GM23338 (cell line): ENCODE measurements around the gene SRP54. TPM values are rescaled to one million over a fixed set of nuclear protein-coding genes. Genes with fewer than 3 reads are reported as not detected.
A peak's percentile ranks its signal among the peaks of the same experiment; 100 is the strongest.

Source experiments
- ATAC-seq: fragments of 200-7000 bp; cut with Tn5 transposase; 3 replicates; pipeline ENCODE4 v1.9.1; 2020
- DNase-seq: peaks from one replicate; pipeline ENCODE4 v3.0.0-alpha.2; 2015; ENCODE audit warnings: low spot score
- H2AFZ ChIP-seq: fragments of 200-600 bp; sonication (generic); 2 replicates; pipeline ENCODE4 v1.8.0; 2016; ENCODE audit warnings: antibody characterized with exemption, mild to moderate bottlenecking, moderate library complexity
- H3F3A ChIP-seq: fragments of 200-600 bp; sonication (generic); replicated peaks from 2 replicates; pipeline ENCODE4 v1.8.0; 2017; ENCODE audit warnings: antibody characterized with exemption, mixed run types, low read depth
- H3K27ac ChIP-seq: fragments of 200-600 bp; sonication (generic); 2 replicates; pipeline ENCODE4 v1.6.1; 2016; ENCODE audit warnings: low read depth
- H3K27me3 ChIP-seq: fragments of 200-600 bp; sonication (generic); 2 replicates; pipeline ENCODE4 v1.8.0; 2016; ENCODE audit warnings: mild to moderate bottlenecking, mixed run types, moderate library complexity; ENCODE audit not compliant: insufficient read depth
- H3K36me3 ChIP-seq: fragments of 200-600 bp; sonication (generic); 2 replicates; pipeline ENCODE4 v1.8.0; 2016; ENCODE audit warnings: mild to moderate bottlenecking; ENCODE audit not compliant: insufficient read depth
- H3K4me1 ChIP-seq: fragments of 200-600 bp; sonication (generic); 2 replicates; pipeline ENCODE4 v1.8.0; 2016; ENCODE audit warnings: mild to moderate bottlenecking, moderate library complexity; ENCODE audit not compliant: insufficient read depth
- H3K4me2 ChIP-seq: fragments of 200-600 bp; sonication (generic); 2 replicates; pipeline ENCODE4 v1.7.1; 2017; ENCODE audit warnings: mixed run types
- H3K4me3 ChIP-seq: fragments of 200-600 bp; sonication (generic); 2 replicates; pipeline ENCODE4 v1.6.1; 2016; ENCODE audit warnings: mixed run types
- H3K79me2 ChIP-seq: fragments of 200-600 bp; sonication (generic); replicated peaks from 2 replicates; pipeline ENCODE4 v1.8.0; 2017; ENCODE audit warnings: mild to moderate bottlenecking; ENCODE audit not compliant: insufficient read depth
- H3K9me2 ChIP-seq: fragments of 200-600 bp; sonication (generic); 2 replicates; pipeline ENCODE4 v1.8.0; 2017; ENCODE audit not compliant: insufficient read depth
- H4K20me1 ChIP-seq: fragments of 200-600 bp; sonication (generic); replicated peaks from 2 replicates; pipeline ENCODE4 v1.8.0; 2017; ENCODE audit warnings: mild to moderate bottlenecking; ENCODE audit not compliant: insufficient read depth
- H3K27ac Mint-ChIP-seq: 2 replicates; pipeline ENCODE4 v1.8.0; 2020; ENCODE audit warnings: inconsistent platforms, mild to moderate bottlenecking, moderate library complexity, mixed read lengths
- H3K27me3 Mint-ChIP-seq: 3 replicates; pipeline ENCODE4 v1.8.0; 2022; ENCODE audit warnings: low read depth, mild to moderate bottlenecking, moderate library complexity, mixed read lengths, inconsistent platforms; ENCODE audit not compliant: insufficient read depth, poor library complexity
- H3K36me3 Mint-ChIP-seq: 3 replicates; pipeline ENCODE4 v1.8.0; 2021; ENCODE audit warnings: low read depth, mild to moderate bottlenecking, inconsistent platforms, moderate library complexity, mixed read lengths
- H3K4me1 Mint-ChIP-seq: 3 replicates; pipeline ENCODE4 v1.8.0; 2020; ENCODE audit warnings: mild to moderate bottlenecking, inconsistent platforms, mixed read lengths
- H3K4me3 Mint-ChIP-seq: 3 replicates; pipeline ENCODE4 v1.8.0; 2021; ENCODE audit warnings: moderate library complexity, mild to moderate bottlenecking, inconsistent platforms, mixed read lengths
- H3K9me3 Mint-ChIP-seq: 3 replicates; pipeline ENCODE4 v1.8.0; 2020; ENCODE audit warnings: moderate library complexity, mild to moderate bottlenecking, inconsistent platforms, mixed read lengths
- CREB1 ChIP-seq: fragments of 250-450 bp; sonication (Bioruptor Pico); IDR thresholded peaks from 2 replicates; pipeline ENCODE4 v1.5.0; 2020; ENCODE audit warnings: low read depth, mild to moderate bottlenecking, moderate library complexity
- CTCF ChIP-seq, 2 experiments: fragments of 200-600 bp in 1 of 2; sonication (generic) in 1 of 2; conservative IDR thresholded peaks; 2 replicates each; pipeline versions ENCODE4 v1.5.1 to v1.6.1; 2016 to 2017; ENCODE audit warnings: antibody characterized with exemption in 2 of 2, low read depth in 2 of 2, mild to moderate bottlenecking in 2 of 2, moderate library complexity in 1 of 2
- ETS1 ChIP-seq: IDR thresholded peaks from 2 replicates; pipeline ENCODE4 v1.6.1; 2016; ENCODE audit warnings: antibody characterized with exemption
- EZH2 ChIP-seq: fragments of 200-600 bp; sonication (generic); IDR thresholded peaks from one replicate; pipeline ENCODE4 v1.8.0; 2017; ENCODE audit warnings: antibody characterized with exemption, mild to moderate bottlenecking, low read depth; ENCODE audit not compliant: unreplicated experiment
- EZH2phosphoT487 ChIP-seq: fragments of 200-600 bp; sonication (generic); IDR thresholded peaks from one replicate; pipeline ENCODE4 v1.8.1; 2018; ENCODE audit warnings: antibody characterized with exemption; ENCODE audit not compliant: unreplicated experiment
- JUNB ChIP-seq: IDR thresholded peaks from one replicate; pipeline ENCODE4 v1.6.1; 2016; ENCODE audit warnings: antibody characterized with exemption; ENCODE audit not compliant: unreplicated experiment
- NANOG ChIP-seq: IDR thresholded peaks from 2 replicates; pipeline ENCODE4 v1.6.1; 2016; ENCODE audit warnings: antibody characterized with exemption, borderline replicate concordance
- POLR2AphosphoS5 ChIP-seq: IDR thresholded peaks from 2 replicates; pipeline ENCODE4 v1.6.1; 2016; ENCODE audit warnings: antibody characterized with exemption, low read depth
- REST ChIP-seq: IDR thresholded peaks from one replicate; pipeline ENCODE4 v1.6.1; 2018; ENCODE audit warnings: antibody characterized with exemption; ENCODE audit not compliant: unreplicated experiment
- STAT1 ChIP-seq: IDR thresholded peaks from one replicate; pipeline ENCODE4 v1.6.1; 2016; ENCODE audit warnings: antibody characterized with exemption; ENCODE audit not compliant: unreplicated experiment
- ZNF114 ChIP-seq: fragments of 250-450 bp; sonication (Bioruptor Pico); IDR thresholded peaks from 2 replicates; pipeline ENCODE4 v1.5.0; 2020; ENCODE audit warnings: mild to moderate bottlenecking, moderate library complexity
- ZNF331 ChIP-seq: fragments of 250-450 bp; sonication (Bioruptor Pico); IDR thresholded peaks from 2 replicates; pipeline ENCODE4 v1.5.0; 2020; ENCODE audit warnings: low read depth, mild to moderate bottlenecking, moderate library complexity
- ZNF462 ChIP-seq: fragments of 250-450 bp; sonication (Bioruptor Pico); IDR thresholded peaks from 2 replicates; pipeline ENCODE4 v1.5.0; 2020; ENCODE audit warnings: mild to moderate bottlenecking, moderate library complexity
- polyA plus RNA-seq: library from polyadenylated mRNA; unstranded; fragments of >200 nt; fragmentation: Nextera tagmentation; extraction: Ambion mirVana; gene quantifications from 2 replicates; pipeline ENCODE4 v1.2.1, GENCODE V29; 2016
- total RNA-seq: library from RNA; depleted of rRNA; stranded (reverse); fragments of >200 nt; shearing (Covaris generic); gene quantifications from 2 replicates; pipeline ENCODE4 v1.2.3, GENCODE V29; 2014

SRP54 gene
- total and polyA plus RNA-seq, 2 experiments from 2014 or later: 60.4 to 77.5 TPM

GRCh38 chr14:35044939-35045797 lies 62.4 kb downstream of the SRP54 start:
- H3K27me3 Mint-ChIP-seq: no peaks in the 10 kb centered on the region
- Histone ChIP-seq H4K20me1 (no peaks in the 10 kb centered on the region), H3K79me2 (peaks cover 12% of the 10 kb centered on the region), H2AFZ (peak overlapping the region; percentile 98), H3K4me3 (peak overlapping the region; percentile 87), H3K27ac (peak overlapping the region; percentile 18; the same call in 1 of the 2 replicates), H3K4me1 (peaks cover 7% of the 10 kb centered on the region), H3F3A (peaks cover 10% of the 10 kb centered on the region), H3K9me2 (no peaks in the 10 kb centered on the region), H3K4me2 (peak overlapping the region; percentile 88), H3K36me3 (no peaks in the 10 kb centered on the region), H3K27me3 (no peaks in the 10 kb centered on the region)
- ATAC-seq (no peak), DNase-seq (no peak)
- peak overlapping the region; percentile 98 for H3K27ac Mint-ChIP-seq
- peaks cover 6% of the 10 kb centered on the region; the same call in 2 of the 3 replicates for H3K36me3 Mint-ChIP-seq
- H3K9me3 Mint-ChIP-seq: peaks cover 8% of the 10 kb centered on the region; the same call in 2 of the 3 replicates
- H3K4me1 Mint-ChIP-seq: peaks cover 11% of the 10 kb centered on the region
- TF ChIP-seq CREB1: no peak
- no peak for TF ChIP-seq STAT1
- no peak for TF ChIP-seq ETS1
- TF ChIP-seq REST: no peak
- no peak for TF ChIP-seq POLR2AphosphoS5
- TF ChIP-seq NANOG: no peak
- no peak for TF ChIP-seq ZNF114 (CRISPR knock-in tag)
- TF ChIP-seq ZNF462 (CRISPR knock-in tag): no peak
- TF ChIP-seq JUNB: no peak
- TF ChIP-seq EZH2phosphoT487: no peak
- no peak for TF ChIP-seq ZNF331
- no peak for TF ChIP-seq CTCF (conservative IDR thresholded peaks at IDR 0.05; ENCODE audit: low read depth in 2 of 2)
- no peak for TF ChIP-seq EZH2
- H3K4me3 Mint-ChIP-seq: peak overlapping the region; percentile 97
